Osteoblast (primary cell): ENCODE measurements around the gene ALDOA. TPM values are rescaled to one million over a fixed set of nuclear protein-coding genes. Genes with fewer than 3 reads are reported as not detected.
A peak's percentile ranks its signal among the peaks of the same experiment; 100 is the strongest.

Experiments used
- DNase-seq: peaks from one replicate; pipeline ENCODE4 v3.0.0; 2011; ENCODE audit warnings: low spot score, mixed read lengths; ENCODE audit not compliant: insufficient read length; ENCODE audit errors: missing footprints
- H2AFZ ChIP-seq: 2 replicates; pipeline ENCODE4 v1.6.0; 2011; ENCODE audit warnings: mild to moderate bottlenecking, low read length
- H3K27ac ChIP-seq: 2 replicates; pipeline ENCODE4 v1.5.1; 2011; ENCODE audit warnings: mild to moderate bottlenecking, low read depth, low read length, moderate library complexity
- H3K27me3 ChIP-seq: 2 replicates; pipeline ENCODE4 v1.6.0; 2012; ENCODE audit warnings: mild to moderate bottlenecking, control low read depth, inconsistent platforms, low read length, moderate library complexity; ENCODE audit not compliant: insufficient read depth
- H3K36me3 ChIP-seq: 2 replicates; pipeline ENCODE4 v1.5.1; 2011; ENCODE audit warnings: mild to moderate bottlenecking, low read length, control low read depth, moderate library complexity; ENCODE audit not compliant: insufficient read depth
- H3K4me1 ChIP-seq: 2 replicates; pipeline ENCODE4 v1.5.1; 2011; ENCODE audit warnings: mild to moderate bottlenecking, low read length, control low read depth, moderate library complexity; ENCODE audit not compliant: insufficient read depth
- H3K4me2 ChIP-seq: 2 replicates; pipeline ENCODE4 v1.6.0; 2011; ENCODE audit warnings: mild to moderate bottlenecking, low read length; ENCODE audit not compliant: insufficient read depth
- H3K4me3 ChIP-seq: fragments of 200-600 bp; sonication (generic); 3 replicates; pipeline ENCODE4 v1.5.1; 2012; ENCODE audit warnings: mild to moderate bottlenecking, low read length, inconsistent platforms; ENCODE audit not compliant: insufficient read depth
- H3K79me2 ChIP-seq: 2 replicates; pipeline ENCODE4 v1.6.0; 2012; ENCODE audit warnings: mild to moderate bottlenecking, low read length, control low read depth, inconsistent platforms; ENCODE audit not compliant: insufficient read depth
- H3K9me3 ChIP-seq: 2 replicates; pipeline ENCODE4 v1.5.1; 2011; ENCODE audit warnings: low read depth, low read length, control low read depth
- H4K20me1 ChIP-seq: 2 replicates; pipeline ENCODE4 v1.6.0; 2012; ENCODE audit warnings: mild to moderate bottlenecking, low read length, control low read depth; ENCODE audit not compliant: insufficient read depth
- CTCF ChIP-seq: IDR thresholded peaks from 2 replicates; pipeline ENCODE4 v1.5.1; 2011; ENCODE audit warnings: mild to moderate bottlenecking, low read depth, low read length, moderate library complexity; ENCODE audit errors: extremely low read depth
- total RNA-seq: library from RNA; depleted of rRNA; stranded (reverse); fragments of >200 nt; gene quantifications from 2 replicates; pipeline ENCODE4 v1.2.3, GENCODE V29; 2012

ALDOA gene
- total RNA-seq, 1 donor = 705 TPM

- no peaks in the 10 kb centered on the region for H3K4me1 ChIP-seq
- H4K20me1 ChIP-seq = no peaks in the 10 kb centered on the region
- DNase-seq = no peak
- H3K79me2 ChIP-seq = no peaks in the 10 kb centered on the region
- no peaks in the 10 kb centered on the region for H3K9me3 ChIP-seq
- no peak overlapping the region for H3K4me3 ChIP-seq
- H2AFZ ChIP-seq = no peak overlapping the region
- no peak overlapping the region for H3K27ac ChIP-seq
- no peaks in the 10 kb centered on the region for H3K36me3 ChIP-seq
- H3K4me2 ChIP-seq = no peak overlapping the region
- TF ChIP-seq CTCF = no peak
- H3K27me3 ChIP-seq = peaks cover 2% of the 10 kb centered on the region
These were observed 46.8 kb upstream of the ALDOA start for GRCh38 chr16:30018731-30019158.

- Histone ChIP-seq H4K20me1 (no peaks in the 10 kb centered on the region), H3K36me3 (no peaks in the 10 kb centered on the region), H3K9me3 (no peaks in the 10 kb centered on the region), H3K4me2 (no peak within 1 kb of the TSS), H2AFZ (no peak within 1 kb of the TSS), H3K79me2 (no peaks in the 10 kb centered on the region), H3K27ac (no peak within 1 kb of the TSS), H3K4me3 (no peak within 1 kb of the TSS), H3K4me1 (no peaks in the 10 kb centered on the region), H3K27me3 (peaks cover 10% of the 10 kb centered on the region)
- TF ChIP-seq CTCF = no peak
- DNase-seq = peak; percentile 18
These were observed 42.7 kb upstream of the ALDOA start, which contains the start of gene C16orf92 for GRCh38 chr16:30022887-30023286. Gene C16orf92 (plus strand): TSS chr16:30023198. CDS start chr16:30023341, 143 bp downstream.

- Histone ChIP-seq H2AFZ (no peak overlapping the region), H3K4me2 (no peak overlapping the region), H3K4me1 (no peaks in the 10 kb centered on the region), H3K27ac (no peak overlapping the region), H3K79me2 (no peaks in the 10 kb centered on the region), H3K9me3 (no peaks in the 10 kb centered on the region), H3K27me3 (peaks cover 12% of the 10 kb centered on the region), H3K36me3 (no peaks in the 10 kb centered on the region), H3K4me3 (no peak overlapping the region), H4K20me1 (no peaks in the 10 kb centered on the region)
- no peak for DNase-seq
- no peak for TF ChIP-seq CTCF
These were observed 42.0 kb upstream of the ALDOA start for GRCh38 chr16:30023586-30023985.

- Histone ChIP-seq H3K9me3 (no peaks in the 10 kb centered on the region), H2AFZ (no peak overlapping the region), H3K4me2 (no peak overlapping the region), H3K4me3 (no peak overlapping the region), H3K27ac (no peak overlapping the region), H3K4me1 (no peaks in the 10 kb centered on the region), H3K36me3 (no peaks in the 10 kb centered on the region), H4K20me1 (no peaks in the 10 kb centered on the region), H3K79me2 (no peaks in the 10 kb centered on the region), H3K27me3 (peaks cover 21% of the 10 kb centered on the region)
- peak; percentile 47 for DNase-seq
- no peak for TF ChIP-seq CTCF
These were observed 41.1 kb upstream of the ALDOA start for GRCh38 chr16:30024451-30024850.
